H1 (cell line): ENCODE measurements around the gene IZUMO4.

Experiments used
- CEBPB ChIP-seq: IDR thresholded peaks from 2 replicates; pipeline ENCODE4 v1.6.1; 2012; ENCODE audit warnings: low read depth, low read length
- GABPA ChIP-seq: IDR thresholded peaks from 2 replicates; pipeline ENCODE4 v1.6.1; 2011; ENCODE audit warnings: mild to moderate bottlenecking, low read length, moderate library complexity, borderline replicate concordance; ENCODE audit not compliant: insufficient read depth
- SP1 ChIP-seq: IDR thresholded peaks from 2 replicates; pipeline ENCODE4 v1.6.1; 2011; ENCODE audit warnings: low read depth, low read length
- TCF12 ChIP-seq: IDR thresholded peaks from 2 replicates; pipeline ENCODE4 v1.6.1; 2011; ENCODE audit warnings: low read depth, mild to moderate bottlenecking, low read length

- TF ChIP-seq SP1 (no peak), GABPA (no peak), CEBPB (no peak), TCF12 (no peak)
Measured at GRCh38 chr19:2129486-2129885, 32.8 kb downstream of the IZUMO4 start.
